ENCODE measurements around the gene SLC27A2.

Gene SLC27A2

DNA sequence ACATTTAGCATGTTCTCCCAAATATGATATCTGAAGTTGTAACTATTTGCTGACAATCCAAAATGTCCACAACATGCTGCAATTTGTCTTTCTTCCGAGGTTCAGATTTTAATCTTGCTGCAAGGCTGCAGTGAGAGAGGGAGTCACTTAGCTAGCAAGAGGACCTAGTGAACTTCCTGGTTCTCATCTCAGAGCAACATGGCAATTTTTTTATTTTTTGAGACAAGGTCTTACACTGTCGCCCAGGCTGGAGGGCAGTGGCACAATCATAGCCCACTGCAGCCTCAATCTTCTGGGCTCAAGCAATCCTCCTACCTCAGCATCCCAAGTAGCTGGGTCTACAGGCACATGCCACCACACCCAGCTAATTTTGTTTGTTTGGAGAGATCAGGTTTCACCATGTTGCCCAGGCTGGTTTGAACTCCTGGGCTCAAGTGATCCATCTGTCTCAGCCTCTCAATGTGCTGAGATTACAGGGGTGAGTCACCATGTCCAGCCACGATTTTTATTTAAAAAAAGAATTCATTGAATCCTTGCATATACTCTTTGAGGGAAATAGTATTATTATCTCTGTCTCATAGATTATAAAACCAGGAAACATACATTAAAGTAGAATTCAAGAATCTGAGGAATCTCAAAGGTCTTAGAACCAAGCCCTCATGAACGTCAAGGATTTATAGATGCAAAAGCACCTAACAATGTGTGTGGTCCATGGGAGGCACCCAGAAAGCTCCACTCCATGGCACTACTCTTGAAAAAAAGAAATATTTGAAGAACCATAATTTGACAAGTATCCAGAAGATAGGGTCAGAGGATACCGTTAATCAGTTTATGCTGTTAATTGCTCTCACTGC is 74.4 kb downstream of the SLC27A2 start:
- Histone ChIP-seq H3K4me3 (no peak overlapping the region), H3K27ac (no peak overlapping the region), H3K36me3 (ENCODE audit: insufficient read depth, low read length) (no peaks in the 10 kb centered on the region), H3K9ac (ENCODE audit: insufficient read length) (no peak overlapping the region), H3K9me3 (ENCODE audit: low read depth, low read length) (no peaks in the 10 kb centered on the region)
- DNase-seq (ENCODE audit: low read depth, low spot score) = no peak
- TF ChIP-seq EZH2 (IDR thresholded peaks at IDR 0.05) (no peak), POLR2AphosphoS5 (IDR thresholded peaks at IDR 0.05; ENCODE audit: borderline replicate concordance, low read depth, low read length) (no peak), FOXP2 (optimal IDR thresholded peaks at IDR 0.05; ENCODE audit: control extremely low read depth, extremely low read length, insufficient read depth) (no peak)

DNA sequence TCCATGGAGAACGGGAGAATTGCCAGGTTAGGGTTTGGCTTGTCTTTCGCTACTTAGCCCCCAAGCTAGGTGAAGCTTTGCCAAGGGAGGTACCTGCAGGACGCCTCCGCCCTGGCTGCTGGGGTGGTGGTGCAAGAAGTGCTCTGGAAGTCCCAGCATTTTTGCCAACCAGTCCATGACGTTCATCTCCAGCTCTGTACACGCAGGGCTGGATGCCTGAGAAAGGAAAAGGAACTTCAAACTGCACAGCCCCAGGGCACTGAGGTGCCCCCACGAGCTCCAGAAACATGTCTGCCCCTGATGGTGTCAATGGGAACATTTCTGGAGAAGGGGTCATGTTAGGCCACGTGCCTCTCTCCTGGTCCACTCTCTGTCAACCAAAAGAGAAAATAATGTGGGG is 75.3 kb downstream of the SLC27A2 start:
- no peak for DNase-seq (ENCODE audit: low read depth, low spot score)
- Histone ChIP-seq H3K9ac (ENCODE audit: insufficient read length) (no peak overlapping the region), H3K36me3 (ENCODE audit: insufficient read depth, low read length) (no peaks in the 10 kb centered on the region), H3K4me3 (no peak overlapping the region), H3K27ac (no peak overlapping the region), H3K9me3 (ENCODE audit: low read depth, low read length) (no peaks in the 10 kb centered on the region)
- TF ChIP-seq POLR2AphosphoS5 (IDR thresholded peaks at IDR 0.05; ENCODE audit: borderline replicate concordance, low read depth, low read length) (no peak), FOXP2 (optimal IDR thresholded peaks at IDR 0.05; ENCODE audit: control extremely low read depth, extremely low read length, insufficient read depth) (no peak), EZH2 (IDR thresholded peaks at IDR 0.05) (no peak)

- DNase-seq (ENCODE audit: low read depth, low spot score) = no peak
- no peaks in the 10 kb centered on the region for H3K9me3 ChIP-seq (ENCODE audit: low read depth, low read length)
- H3K36me3 ChIP-seq (ENCODE audit: insufficient read depth, low read length) = no peaks in the 10 kb centered on the region
- no peak overlapping the region for H3K4me3 ChIP-seq
- H3K9ac ChIP-seq (ENCODE audit: insufficient read length) = no peak overlapping the region
- no peak overlapping the region for H3K27ac ChIP-seq
- no peak for TF ChIP-seq FOXP2 (optimal IDR thresholded peaks at IDR 0.05; ENCODE audit: control extremely low read depth, extremely low read length, insufficient read depth)
These were observed 75.9 kb downstream of the SLC27A2 start for GRCh38 chr15:50257924-50258323.

DNA sequence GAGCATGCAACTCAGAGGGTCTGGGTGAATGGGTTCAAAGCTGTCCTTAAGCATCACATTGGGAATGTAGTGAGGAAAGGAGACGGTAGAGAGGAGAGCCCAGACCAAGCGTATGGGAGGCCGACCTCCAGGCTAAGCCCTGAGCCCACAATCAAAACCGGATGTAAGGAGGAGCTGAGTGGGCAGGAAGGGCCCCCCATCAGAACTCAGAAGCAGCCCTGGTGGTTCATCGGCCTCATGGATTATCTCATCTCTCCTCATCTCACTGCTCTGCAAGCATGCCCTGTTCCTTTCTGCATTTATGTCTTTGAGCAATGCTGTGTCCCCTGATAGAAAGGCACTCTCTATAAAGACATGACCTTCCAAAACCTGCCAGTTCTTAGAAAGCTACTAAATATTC is 77.3 kb downstream of the SLC27A2 start:
- TF ChIP-seq POLR2AphosphoS5 (IDR thresholded peaks at IDR 0.05; ENCODE audit: borderline replicate concordance, low read depth, low read length) = no peak
- TF ChIP-seq FOXP2 (optimal IDR thresholded peaks at IDR 0.05; ENCODE audit: control extremely low read depth, extremely low read length, insufficient read depth) = no peak
- no peak for TF ChIP-seq EZH2 (IDR thresholded peaks at IDR 0.05)
- H3K9me3 ChIP-seq (ENCODE audit: low read depth, low read length) = no peaks in the 10 kb centered on the region
- H3K4me3 ChIP-seq = no peak overlapping the region
- DNase-seq (ENCODE audit: low read depth, low spot score) = no peak
- H3K27ac ChIP-seq = no peak overlapping the region
- H3K36me3 ChIP-seq (ENCODE audit: insufficient read depth, low read length) = no peaks in the 10 kb centered on the region
- H3K9ac ChIP-seq (ENCODE audit: insufficient read length) = no peak overlapping the region

- DNase-seq (ENCODE audit: low read depth, low spot score) = no peak
- no peak overlapping the region for H3K9ac ChIP-seq (ENCODE audit: insufficient read length)
- H3K27ac ChIP-seq = no peak overlapping the region
These were observed 79.0 kb downstream of the SLC27A2 start for GRCh38 chr15:50260969-50261496.

GRCh38 chr15:50261981-50262380 is 80.0 kb downstream of the SLC27A2 start:
- H3K9ac ChIP-seq (ENCODE audit: insufficient read length) = no peak overlapping the region
- no peak for TF ChIP-seq FOXP2 (optimal IDR thresholded peaks at IDR 0.05; ENCODE audit: control extremely low read depth, extremely low read length, insufficient read depth)
- no peak for TF ChIP-seq EZH2 (IDR thresholded peaks at IDR 0.05)
- TF ChIP-seq POLR2AphosphoS5 (IDR thresholded peaks at IDR 0.05; ENCODE audit: borderline replicate concordance, low read depth, low read length) = no peak
- H3K27ac ChIP-seq = no peak overlapping the region
- H3K36me3 ChIP-seq (ENCODE audit: insufficient read depth, low read length) = no peaks in the 10 kb centered on the region
- no peak overlapping the region for H3K4me3 ChIP-seq
- DNase-seq (ENCODE audit: low read depth, low spot score) = no peak
- H3K9me3 ChIP-seq (ENCODE audit: low read depth, low read length) = no peaks in the 10 kb centered on the region

More at GRCh38 chr15:50260969-50261496, 79.0 kb downstream of the SLC27A2 start:
- no peak overlapping the region for H3K4me3 ChIP-seq
- no peak for TF ChIP-seq EZH2 (IDR thresholded peaks at IDR 0.05)
- no peak for TF ChIP-seq FOXP2 (optimal IDR thresholded peaks at IDR 0.05; ENCODE audit: control extremely low read depth, extremely low read length, insufficient read depth)
- no peak for TF ChIP-seq POLR2AphosphoS5 (IDR thresholded peaks at IDR 0.05; ENCODE audit: borderline replicate concordance, low read depth, low read length)
- H3K9me3 ChIP-seq (ENCODE audit: low read depth, low read length) = no peaks in the 10 kb centered on the region
- no peaks in the 10 kb centered on the region for H3K36me3 ChIP-seq (ENCODE audit: insufficient read depth, low read length)

DNA sequence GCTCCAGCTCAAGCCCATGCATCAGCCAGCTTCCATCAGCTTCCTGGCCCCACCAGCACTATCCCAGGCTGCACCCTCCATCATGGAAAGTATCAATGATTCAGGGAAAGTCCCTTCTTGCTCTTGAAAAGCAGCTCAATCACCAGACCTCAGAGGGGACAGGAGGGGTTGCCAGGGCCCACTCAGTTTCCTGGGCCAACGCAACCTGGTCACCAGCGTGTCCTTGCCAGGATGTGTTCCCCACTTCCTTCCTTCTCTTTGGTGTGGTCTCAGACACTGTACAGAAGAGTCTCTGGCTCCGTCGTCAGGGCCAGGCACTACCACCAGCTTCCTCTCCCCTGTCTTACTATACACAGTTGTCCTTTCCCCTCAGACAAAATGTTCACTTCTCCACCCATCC is 80.5 kb downstream of the SLC27A2 start:
- DNase-seq (ENCODE audit: low read depth, low spot score) = no peak
- H3K4me3 ChIP-seq = no peak overlapping the region
- no peak overlapping the region for H3K9ac ChIP-seq (ENCODE audit: insufficient read length)
- H3K9me3 ChIP-seq (ENCODE audit: low read depth, low read length) = no peaks in the 10 kb centered on the region
- no peaks in the 10 kb centered on the region for H3K36me3 ChIP-seq (ENCODE audit: insufficient read depth, low read length)
- no peak overlapping the region for H3K27ac ChIP-seq
- TF ChIP-seq POLR2AphosphoS5 (IDR thresholded peaks at IDR 0.05; ENCODE audit: borderline replicate concordance, low read depth, low read length) = no peak
- no peak for TF ChIP-seq FOXP2 (optimal IDR thresholded peaks at IDR 0.05; ENCODE audit: control extremely low read depth, extremely low read length, insufficient read depth)
- no peak for TF ChIP-seq EZH2 (IDR thresholded peaks at IDR 0.05)

- no peak within 1 kb of the TSS for H3K9ac ChIP-seq (ENCODE audit: insufficient read length)
- TF ChIP-seq EZH2 (IDR thresholded peaks at IDR 0.05) (no peak), FOXP2 (optimal IDR thresholded peaks at IDR 0.05; ENCODE audit: control extremely low read depth, extremely low read length, insufficient read depth) (no peak), POLR2AphosphoS5 (IDR thresholded peaks at IDR 0.05; ENCODE audit: borderline replicate concordance, low read depth, low read length) (no peak)
- no peaks in the 10 kb centered on the region for H3K9me3 ChIP-seq (ENCODE audit: low read depth, low read length)
- H3K27ac ChIP-seq = no peak within 1 kb of the TSS
- H3K4me3 ChIP-seq = no peak within 1 kb of the TSS
- no peaks in the 10 kb centered on the region for H3K36me3 ChIP-seq (ENCODE audit: insufficient read depth, low read length)
- no peak for DNase-seq (ENCODE audit: low read depth, low spot score)
These were observed 83.6 kb downstream of the SLC27A2 start, which contains the start of gene HDC for GRCh38 chr15:50265620-50266019. HDC (minus strand) TSS chr15:50265726; CDS start chr15:50265623, 103 bp downstream.
